DND-41 (cell line): ENCODE data around the gene NXPE4.

Experiments
- EZH2 ChIP-seq: IDR thresholded peaks from 3 replicates; pipeline ENCODE4 v1.6.1; 2012; ENCODE audit warnings: borderline replicate concordance, low read depth, mild to moderate bottlenecking, moderate library complexity, low read length, inconsistent platforms; ENCODE audit not compliant: severe bottlenecking
- TF ChIP-seq, protein P1 (sequence below): IDR thresholded peaks from 2 replicates; pipeline ENCODE4 v1.5.1; 2012; ENCODE audit warnings: borderline replicate concordance, low read length, moderate library complexity, mild to moderate bottlenecking; ENCODE audit not compliant: poor library complexity, severe bottlenecking; ENCODE audit errors: extremely low read depth

DNA sequence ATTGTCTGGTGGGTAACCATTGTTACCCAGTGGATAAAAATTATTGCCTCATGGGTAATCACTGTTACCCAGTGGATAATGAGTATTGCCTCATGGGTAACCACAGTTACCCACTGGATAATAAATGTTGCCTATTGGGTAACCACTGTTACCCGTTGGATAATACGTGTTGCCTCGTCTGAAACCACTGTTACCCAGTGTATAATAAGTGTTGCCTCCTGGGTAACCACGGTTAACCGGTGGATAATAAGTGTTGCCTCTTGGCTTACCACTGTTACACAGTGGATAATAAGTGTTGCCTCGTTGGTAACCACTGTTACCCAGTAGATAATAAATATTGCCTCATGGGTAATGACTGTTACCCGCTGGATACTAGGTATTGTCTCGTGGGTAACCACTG, 20.9 kb upstream of the NXPE4 start:
- TF ChIP-seq, protein P1, sequence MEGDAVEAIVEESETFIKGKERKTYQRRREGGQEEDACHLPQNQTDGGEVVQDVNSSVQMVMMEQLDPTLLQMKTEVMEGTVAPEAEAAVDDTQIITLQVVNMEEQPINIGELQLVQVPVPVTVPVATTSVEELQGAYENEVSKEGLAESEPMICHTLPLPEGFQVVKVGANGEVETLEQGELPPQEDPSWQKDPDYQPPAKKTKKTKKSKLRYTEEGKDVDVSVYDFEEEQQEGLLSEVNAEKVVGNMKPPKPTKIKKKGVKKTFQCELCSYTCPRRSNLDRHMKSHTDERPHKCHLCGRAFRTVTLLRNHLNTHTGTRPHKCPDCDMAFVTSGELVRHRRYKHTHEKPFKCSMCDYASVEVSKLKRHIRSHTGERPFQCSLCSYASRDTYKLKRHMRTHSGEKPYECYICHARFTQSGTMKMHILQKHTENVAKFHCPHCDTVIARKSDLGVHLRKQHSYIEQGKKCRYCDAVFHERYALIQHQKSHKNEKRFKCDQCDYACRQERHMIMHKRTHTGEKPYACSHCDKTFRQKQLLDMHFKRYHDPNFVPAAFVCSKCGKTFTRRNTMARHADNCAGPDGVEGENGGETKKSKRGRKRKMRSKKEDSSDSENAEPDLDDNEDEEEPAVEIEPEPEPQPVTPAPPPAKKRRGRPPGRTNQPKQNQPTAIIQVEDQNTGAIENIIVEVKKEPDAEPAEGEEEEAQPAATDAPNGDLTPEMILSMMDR, result no peak
- no peak for TF ChIP-seq EZH2
